Midbrain (tissue), 1 donor: ENCODE measurements around the gene CLMP.
A peak's percentile ranks its signal among the peaks of the same experiment; 100 is the strongest.
"Not testable (repeated sequence)": the region's sequence is repeated elsewhere in the genome, so short reads cannot be mapped to it uniquely, and the experiment has no call there.

Experiments
- DNase-seq: peaks from one replicate; lab custom pipeline; 2025; lab: John Stamatoyannopoulos, UW

The CLMP gene

DNA sequence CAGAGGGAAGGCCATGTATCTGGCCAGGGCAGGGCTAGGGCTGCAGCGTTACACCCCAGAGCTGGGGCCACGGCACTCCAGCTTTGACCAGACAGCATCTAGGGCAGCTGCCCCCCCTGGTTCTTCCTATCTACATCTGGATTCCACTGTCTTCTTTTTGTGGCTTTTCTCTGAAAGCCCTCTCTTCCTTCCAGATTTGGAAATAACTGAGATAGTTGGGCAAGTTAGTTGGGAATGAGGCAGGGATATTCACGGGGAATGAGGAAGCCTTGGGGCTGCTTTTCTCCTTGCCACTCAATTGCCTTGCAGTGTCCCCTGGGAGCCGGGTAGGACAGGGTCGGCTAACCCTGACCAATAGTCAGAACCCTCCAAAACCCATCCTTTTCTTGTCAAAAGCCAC lies 26.8 kb downstream of the CLMP start:
- no peak for DNase-seq

DNA sequence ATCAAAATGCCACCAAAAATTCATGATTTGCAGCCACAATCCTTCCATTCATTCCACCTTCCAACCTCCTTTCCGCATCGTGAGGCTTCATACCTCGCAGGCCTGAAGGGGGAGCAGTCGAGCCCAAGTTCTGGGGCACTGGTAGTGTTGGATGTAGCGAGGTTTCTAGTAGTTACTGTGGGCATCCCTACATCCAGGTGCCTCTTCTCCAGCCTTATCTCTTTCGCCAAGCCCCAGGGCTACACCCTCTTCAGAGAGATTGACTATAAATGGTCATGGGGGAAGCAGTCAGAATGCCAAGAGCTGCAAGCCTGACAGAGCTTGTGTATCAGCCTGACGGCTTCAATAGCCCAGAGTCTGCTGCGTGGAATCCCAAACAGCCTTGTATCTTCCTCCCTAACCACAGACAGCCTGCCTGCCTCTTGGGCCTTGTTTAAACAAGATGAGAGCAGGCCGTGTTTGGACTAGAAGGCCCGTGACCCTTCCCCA lies 28.9 kb downstream of the CLMP start:
- DNase-seq, result no peak

DNA sequence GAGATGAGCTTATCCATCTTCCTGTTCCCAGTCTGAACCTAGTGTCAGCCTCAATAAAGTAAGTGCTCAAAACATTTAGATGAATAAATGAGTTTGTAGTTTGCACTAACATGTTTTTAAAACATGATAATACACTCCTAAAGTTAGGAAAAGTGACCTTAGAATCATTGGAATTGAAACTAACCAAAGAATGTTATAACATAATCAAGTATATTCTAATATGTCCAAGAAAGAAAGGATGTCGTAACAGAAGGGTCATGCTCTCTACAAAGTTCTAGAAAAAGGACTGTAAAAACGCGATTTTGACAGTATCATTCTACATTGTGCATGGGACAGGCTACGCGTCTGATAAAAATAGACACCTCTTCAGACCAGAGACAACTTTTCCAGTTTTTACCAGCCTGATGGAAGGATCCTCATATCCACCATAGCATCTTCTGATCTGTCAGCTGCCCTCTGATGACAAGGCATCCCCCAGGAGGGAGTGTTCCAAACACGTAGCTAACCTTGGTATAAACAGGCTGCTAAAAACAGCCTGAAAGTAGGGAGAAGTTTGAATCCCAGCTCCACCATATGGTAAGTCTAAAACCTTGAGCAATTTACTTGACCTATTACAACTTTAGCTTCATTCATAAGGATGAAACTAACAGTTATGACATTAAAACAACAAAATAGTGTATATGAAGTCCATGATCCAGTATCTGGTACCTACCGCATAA lies 30.2 kb downstream of the CLMP start:
- DNase-seq, result no peak

DNA sequence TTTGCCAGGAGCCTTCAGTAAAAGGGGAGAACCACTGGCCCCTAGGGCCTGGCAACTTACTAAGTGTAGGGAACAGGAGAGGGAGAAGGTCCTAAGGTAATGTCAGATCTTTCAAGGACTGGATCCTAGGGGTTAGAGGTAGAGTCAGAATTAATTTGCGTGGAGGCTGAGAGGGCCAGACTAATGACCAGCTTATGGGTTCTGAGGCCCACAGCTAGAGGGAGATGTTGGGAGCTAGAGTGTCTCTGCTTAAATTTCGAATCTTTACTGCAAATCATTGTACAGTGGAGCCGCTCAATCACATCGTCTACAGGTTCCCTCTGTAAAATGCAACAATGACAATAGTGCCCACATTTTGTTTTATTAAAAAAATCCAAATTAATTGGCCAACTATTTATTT lies 31.4 kb downstream of the CLMP start:
- no peak for DNase-seq

DNA sequence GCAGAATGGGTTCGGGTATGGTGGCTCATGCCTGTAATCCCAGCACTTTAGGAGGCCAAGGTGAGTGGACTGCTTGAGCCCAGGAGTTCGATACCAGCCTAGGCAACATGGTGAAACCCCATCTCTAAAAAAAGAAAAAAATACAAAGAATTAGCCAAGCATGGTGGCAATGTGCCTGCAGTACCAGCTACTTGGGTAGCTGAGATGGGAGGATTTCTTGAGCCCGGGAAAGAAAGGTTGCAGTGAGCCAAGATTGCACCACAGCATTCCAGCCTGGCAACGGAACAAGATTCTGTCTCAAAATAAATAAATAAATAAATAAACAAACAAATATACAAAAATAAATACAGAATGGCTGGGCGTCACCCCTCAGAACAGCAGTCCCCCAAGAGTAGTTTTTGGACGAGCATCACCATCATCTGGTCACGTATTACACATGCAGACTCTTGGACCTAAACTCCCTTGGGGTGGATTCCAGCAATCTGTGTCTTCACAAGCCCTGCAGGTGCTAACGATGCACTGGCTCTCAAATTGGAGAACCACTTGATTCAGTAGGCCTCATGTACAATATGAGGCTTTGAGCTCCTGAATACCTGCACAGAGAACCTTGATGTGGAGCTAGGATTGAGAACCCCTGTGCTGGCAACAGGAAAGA lies 33.5 kb downstream of the CLMP start:
- no peak for DNase-seq

DNA sequence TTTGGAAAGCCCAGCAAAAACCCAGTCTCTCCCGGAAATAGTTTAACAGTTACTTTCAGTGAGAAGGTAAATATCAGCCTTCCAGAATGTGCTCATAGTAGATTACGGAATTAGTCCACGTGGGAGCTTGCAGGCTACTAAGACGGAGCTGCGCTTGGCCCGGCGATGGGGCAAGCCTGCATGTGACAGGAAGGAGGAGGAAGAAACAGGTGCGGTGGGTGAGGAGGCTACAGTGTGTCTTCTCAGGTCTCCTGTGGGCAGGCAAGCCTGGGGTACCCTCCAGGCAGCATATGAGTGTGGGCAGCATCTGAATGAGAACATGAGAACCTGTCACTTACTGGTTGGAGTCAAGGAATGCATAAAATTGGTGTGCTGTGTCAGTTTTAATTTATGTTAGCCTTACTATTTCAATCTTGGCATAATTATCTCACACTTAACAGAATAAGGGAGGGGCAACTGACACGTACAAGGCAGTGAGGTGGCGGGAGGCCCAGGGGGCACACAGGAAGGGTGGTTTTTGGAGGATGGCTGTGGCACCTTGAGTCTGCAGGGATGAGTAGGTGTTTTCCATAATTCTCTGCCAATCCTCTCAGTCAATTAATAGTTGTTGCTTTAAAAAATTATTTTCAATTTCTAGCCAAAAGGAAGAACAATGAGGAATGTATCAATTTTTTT lies 35.7 kb downstream of the CLMP start:
- no peak for DNase-seq

DNA sequence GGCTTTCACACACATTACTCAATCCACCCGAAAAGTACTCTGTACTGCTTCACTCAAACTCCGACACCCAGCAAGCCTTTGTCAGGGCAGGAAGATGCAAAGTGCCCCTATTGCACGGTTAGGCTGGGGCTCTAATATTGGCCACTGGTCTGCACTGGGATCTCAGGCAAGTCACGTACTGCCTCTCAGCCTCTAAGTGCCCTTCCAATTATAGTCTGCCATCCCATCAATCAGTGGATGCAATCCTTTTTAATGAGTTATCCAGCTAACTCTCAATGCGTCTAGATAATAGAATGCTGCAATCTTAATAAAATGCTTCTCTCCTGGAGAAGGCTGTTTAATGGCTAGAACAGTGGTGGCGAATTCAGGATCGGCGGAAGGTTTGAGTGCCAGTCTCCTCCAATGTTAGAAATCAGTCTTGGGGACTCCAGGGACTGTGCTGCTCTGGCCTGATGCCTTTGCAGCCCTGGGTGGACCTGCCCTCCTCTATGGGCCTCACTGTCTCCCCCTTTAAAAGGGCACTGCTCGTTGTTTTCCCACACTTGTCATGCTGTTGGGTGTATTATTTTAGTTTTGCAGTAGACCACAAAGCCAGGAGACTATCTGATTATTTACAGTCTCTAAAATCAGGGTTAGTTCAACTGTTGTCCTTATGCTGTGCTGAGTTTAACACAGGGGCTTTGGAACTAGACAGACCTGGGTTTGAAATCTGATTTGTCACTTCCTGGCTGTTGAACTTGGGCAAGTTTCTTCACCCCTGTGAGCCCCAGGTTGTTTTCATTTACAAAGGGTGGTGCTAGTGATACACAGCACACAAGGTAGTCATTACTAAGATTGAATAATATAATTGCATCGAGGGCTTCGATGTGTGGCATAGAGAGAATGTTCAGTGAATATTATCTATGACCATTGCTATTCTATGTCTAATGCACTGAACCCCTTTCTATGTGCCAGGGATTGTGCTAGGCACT lies 36.7 kb downstream of the CLMP start:
- no peak for DNase-seq

DNA sequence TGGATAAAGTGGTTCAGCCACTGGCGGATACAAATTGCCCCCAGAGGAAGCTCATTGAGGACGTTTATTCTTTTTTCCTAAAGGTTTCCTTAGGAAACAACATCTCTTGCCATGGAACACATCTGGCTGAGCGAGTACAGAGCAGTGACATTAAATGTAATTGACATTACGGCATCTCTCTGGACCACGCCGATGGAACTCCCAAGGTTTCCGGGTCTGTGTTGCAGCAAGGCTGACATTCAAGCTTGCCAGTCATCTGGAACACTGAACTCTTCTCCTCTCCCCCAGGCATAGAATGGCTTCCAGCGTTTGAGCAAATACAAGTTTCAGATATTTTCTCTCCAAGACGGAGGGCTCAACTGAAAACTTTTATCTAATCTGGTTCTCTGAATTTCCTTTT lies 42.1 kb downstream of the CLMP start:
- no peak for DNase-seq

DNA sequence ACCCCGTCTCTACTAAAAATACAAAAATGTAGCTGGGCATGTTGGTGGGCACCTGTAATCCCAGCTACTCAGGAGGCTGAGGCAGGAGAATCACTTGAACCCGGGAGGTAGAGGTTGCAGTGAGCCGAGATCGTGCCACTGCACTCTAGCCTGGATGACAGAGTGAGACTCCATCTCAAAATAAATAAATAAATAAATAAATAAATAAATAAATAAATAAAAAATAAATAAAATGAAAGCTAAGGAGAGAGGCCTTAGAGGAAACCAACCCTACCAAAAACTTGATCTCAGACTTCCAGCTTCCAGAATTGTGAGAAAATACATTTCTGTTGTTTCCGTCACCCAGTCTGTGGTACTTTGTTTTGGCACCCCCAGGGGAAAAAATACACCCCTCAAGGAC lies 42.7 kb downstream of the CLMP start:
- DNase-seq, result not testable (repeated sequence)

DNA sequence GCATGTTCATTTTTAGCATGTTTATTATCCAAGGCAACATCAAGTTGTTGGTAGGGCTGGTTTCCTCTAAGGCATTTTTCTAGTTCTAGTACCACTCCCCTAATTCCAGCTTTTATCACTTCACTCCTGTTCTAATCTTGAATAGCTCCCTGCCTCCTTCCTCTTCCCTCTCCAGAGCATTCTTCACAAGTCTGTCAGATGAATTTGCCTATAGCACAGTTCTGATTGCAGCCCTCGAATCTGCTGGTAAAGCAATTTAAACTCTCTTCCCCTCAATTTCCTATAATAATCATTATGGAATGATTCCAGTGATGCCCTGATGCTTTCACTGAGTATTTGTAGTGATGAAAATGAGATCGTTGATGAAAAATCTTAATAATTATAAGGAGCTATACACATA lies 43.3 kb downstream of the CLMP start:
- DNase-seq, result no peak

DNA sequence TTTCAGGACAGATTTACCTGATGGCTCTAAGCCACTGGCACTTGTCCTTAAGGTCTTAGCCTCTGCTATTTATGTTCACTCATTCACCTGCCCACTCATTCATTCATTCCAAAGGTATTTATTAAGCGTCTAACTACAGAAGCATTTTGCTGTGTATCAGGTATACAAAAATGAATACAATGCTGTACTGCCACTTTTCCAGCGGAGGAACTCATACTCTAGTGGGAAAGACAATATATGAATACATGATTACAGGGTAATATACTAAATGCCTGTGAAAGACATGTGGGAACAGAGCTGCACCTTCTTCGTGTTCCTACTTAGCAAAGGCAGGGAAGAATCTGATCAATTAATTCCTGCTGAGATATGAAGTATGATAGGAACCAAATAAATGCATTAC lies 43.7 kb downstream of the CLMP start:
- no peak for DNase-seq

DNA sequence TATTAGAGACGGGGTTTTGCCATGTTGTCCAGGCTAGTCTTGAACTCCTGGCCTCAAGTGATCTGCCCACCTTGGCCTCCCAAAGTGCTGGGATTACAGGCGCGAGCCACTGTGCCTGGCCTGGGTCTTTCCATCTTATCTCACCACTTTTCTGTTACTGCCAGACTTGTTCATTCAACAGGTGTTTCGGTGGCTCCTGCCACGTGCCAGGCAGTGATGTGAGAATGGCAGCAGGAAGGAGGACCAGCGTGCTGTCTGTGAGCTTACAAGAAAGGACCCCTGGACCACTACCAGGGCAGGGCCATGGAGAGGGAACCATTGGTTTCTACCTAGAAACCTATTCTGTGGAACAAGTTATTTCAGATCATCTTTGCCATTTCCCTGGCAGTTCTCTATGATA lies 44.2 kb downstream of the CLMP start:
- DNase-seq, result no peak

DNA sequence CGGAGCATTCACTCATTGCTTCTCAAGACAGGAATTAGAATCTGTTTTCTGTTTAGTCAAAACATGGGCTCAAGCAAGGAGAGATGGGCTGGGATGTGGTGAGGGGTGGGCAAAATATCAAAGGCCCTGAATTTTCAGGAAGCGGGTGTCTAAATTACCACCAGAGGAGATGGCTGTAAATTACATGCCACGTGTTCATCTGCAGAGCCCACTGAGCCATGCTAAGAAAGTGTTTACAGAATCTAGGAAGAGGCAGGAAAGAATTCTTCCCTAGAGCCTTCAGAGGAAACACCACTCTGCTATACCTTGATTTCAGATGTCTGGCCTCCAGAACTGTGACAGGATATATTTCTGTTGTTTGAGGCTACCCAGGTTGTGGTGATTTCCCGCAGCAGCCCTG lies 46.1 kb downstream of the CLMP start:
- no peak for DNase-seq

DNA sequence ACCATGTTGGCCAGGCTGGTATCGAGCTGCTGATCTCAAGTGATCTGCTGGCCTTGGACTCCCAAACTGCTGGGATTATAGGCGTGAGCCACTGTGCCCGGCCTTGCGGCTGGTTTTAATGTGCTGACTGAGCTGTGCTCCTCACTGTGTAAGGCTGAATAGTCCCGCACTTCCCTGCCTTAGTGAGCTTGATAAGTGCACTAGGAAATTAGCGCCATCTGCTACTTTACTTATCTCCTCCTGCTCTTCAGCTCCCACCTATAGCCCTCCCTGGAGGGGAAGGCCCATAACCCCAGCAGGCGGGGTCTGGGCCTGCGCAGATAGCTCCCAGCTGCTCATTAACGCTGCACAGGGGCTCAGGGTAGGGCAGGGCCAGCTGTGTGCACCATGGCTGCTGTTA lies 49.4 kb downstream of the CLMP start:
- no peak for DNase-seq

DNA sequence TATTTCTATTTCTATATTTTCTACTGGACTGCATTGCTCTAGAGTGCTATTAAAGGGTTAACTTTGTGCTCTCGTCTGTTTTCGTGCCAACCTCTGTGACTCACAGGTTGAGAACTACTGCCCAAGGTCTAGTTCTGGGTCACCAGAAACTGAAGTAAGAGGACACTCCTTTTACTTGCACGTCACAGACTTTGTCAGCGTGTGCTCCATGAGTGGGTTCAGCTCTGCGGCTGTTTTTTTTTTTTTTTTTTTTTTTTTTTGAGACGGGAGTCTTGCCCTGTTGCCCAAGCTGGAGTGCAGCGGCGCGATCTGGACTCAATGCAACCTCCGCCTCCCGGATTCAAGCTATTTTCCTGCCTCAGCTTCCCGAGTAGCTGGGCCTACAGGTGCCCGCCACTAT lies 49.8 kb downstream of the CLMP start:
- no peak for DNase-seq

DNA sequence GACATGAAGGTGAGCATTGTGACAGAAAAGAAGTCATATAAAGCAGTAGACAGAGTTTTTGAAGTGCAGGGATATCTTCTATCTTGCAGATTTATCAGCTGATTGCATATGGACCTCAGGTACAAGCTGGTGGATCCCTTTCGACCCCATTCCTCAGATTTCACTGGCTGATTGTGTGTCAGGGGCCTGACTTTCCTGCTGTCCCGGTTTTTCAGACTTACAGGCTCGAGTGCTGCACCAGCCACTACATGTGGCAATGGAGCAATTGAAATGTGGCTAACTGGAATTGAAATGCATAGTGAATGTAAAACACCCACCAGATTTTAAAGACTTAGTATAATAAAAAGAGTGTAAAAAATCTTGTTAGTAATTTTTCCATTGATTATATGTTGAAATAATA lies 50.3 kb downstream of the CLMP start:
- no peak for DNase-seq

DNA sequence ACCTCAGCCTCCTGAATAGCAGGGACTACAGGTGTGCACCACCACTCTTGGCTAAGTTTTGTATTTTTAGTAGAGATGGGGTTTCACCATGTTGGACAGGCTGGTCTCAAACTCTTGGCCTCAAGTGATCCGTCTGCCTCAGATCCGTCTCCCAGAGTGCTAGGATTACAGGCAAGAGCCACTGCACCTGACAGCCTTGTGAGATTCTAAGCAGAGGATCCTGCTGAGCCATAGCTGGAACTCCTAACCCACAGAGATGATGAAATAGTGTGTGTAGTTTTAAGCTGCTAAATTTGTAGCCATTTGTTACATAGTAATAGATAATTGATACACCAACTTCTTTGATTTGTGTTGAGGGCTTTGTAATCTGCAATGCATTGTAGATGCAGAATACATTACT lies 51.1 kb downstream of the CLMP start:
- no peak for DNase-seq

DNA sequence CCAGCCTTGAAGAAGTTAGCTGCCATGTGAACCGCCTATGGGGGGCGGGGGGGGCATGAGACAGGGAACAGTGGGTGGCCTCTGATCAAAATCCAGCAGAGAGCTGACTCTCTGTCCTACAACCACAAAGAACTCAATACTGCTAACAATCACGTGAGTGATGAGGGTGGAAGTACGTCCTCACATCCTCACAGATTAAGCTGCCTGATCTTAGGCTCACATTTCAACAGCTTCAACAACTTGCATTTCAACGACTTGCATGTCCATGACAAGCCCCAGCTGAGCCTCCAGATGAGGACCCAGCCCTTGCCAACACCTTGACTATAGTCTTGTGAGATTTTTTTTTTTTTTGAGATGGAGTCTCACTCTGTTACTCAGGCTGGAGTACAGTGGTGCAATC lies 51.6 kb downstream of the CLMP start:
- DNase-seq, result no peak

DNA sequence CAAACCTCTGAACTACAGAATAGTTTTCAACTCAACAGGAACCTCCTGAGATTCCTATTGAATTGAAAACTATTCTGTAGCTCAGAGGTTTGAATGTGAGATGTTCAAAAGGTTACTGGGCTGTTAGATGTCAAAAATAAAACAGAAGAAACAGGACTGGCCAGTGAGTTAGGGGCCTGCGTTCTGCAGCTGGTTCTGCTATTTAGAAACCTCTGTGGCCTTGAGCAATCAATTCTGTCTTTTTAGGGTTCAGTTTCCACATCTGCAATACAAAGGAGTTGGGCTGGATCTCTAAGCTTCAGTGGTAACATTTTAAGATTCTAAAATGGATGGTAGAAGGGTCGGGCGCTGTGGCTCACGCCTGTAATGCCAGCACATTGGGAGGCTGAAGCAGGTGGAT lies 55.8 kb downstream of the CLMP start:
- no peak for DNase-seq

DNA sequence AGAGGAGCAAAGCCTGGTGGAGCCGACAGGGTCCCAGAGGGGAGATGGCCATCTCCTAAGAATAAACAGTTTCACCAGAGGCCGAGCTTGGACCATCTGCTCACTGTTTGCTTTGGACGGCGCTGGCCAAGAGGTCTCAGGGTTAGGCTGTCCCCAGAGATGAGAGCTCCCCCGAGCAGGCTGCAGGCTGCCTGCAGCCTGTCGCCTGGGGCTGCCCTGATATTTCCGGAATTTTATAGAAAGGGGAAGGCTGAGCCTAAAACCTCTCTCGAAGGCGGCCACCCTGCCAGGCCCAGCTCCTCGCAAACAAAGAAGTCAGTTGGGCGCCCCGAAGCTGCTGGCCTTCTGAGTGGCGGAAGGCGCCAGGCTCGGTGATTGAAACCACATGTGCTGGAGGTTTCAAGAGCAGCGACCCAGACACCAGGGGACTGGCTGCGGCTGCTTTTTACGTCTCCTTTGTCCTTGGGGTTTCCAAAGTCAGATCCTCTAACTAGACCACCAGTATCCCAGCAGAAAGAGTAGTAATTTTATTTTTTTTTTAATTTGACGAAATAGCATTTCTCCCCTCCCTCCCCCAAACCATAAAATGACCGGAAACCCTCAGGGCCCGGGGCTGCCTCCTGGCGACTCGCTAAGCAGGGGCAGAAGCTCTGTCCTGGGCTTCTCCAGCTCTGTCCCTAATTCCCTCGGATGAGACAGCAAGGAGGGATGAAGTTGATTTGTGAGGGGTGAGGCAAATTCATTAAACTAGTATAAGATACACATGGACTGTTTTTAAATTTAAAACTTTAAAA lies 57.4 kb downstream of the CLMP start:
- DNase-seq, result peak; percentile 33

DNA sequence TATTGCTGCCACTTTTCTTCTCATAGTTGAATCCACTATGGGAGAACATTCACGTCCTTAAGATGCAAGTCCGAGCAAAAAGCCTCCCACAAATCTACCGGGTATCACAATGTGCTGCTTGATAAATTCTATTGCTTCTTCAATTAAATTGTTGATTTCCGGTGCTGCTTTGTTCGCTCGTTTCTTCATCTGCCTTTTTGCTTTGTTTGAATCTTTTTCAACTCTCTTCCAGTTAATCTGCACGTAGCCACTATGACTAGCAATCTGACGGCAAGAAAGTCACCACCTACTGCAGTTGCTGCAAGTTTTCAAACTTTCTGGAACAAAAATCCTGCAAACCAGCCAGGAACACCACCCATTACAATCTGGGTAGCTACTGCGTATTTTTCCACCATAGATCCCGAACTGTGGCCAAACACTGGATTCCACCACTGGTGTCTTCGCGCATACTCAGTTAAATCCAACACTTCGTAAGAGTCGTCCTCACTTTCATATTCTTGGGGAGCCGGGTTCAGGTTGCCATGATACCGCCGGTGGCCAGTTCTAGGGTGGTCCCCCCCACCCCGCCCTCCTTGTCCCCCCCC lies 59.1 kb downstream of the CLMP start:
- DNase-seq, result no peak
